HG03457 (cell line): ENCODE results near the gene TENT5C.
A peak's percentile ranks its signal among the peaks of the same experiment; 100 is the strongest.

Experiments
- ATAC-seq: cut with Tn5 transposase; IDR thresholded peaks from one replicate; pipeline ENCODE4 v1.9.1; 2021; ENCODE audit warnings: moderate number of reproducible peaks; ENCODE audit not compliant: unreplicated experiment

Gene TENT5C

GRCh38 chr1:117590273-117590925 lies 15.4 kb upstream of the TENT5C start:
- no peak for ATAC-seq

GRCh38 chr1:117591252-117591651 lies 14.6 kb upstream of the TENT5C start:
- ATAC-seq = no peak

GRCh38 chr1:117592155-117592554 lies 13.7 kb upstream of the TENT5C start:
- ATAC-seq = no peak

GRCh38 chr1:117594261-117594990 lies 11.4 kb upstream of the TENT5C start:
- ATAC-seq = no peak

- ATAC-seq = no peak
Measured at GRCh38 chr1:117596023-117596720, 9.7 kb upstream of the TENT5C start.

- ATAC-seq = no peak
Measured at GRCh38 chr1:117598489-117598888, 7.4 kb upstream of the TENT5C start.

GRCh38 chr1:117599286-117600221 lies 6.3 kb upstream of the TENT5C start:
- no peak for ATAC-seq

- no peak for ATAC-seq
Measured at GRCh38 chr1:117600325-117600943, 5.4 kb upstream of the TENT5C start.

- ATAC-seq = no peak
Measured at GRCh38 chr1:117600966-117601365, 4.9 kb upstream of the TENT5C start.

GRCh38 chr1:117602862-117603261 lies 3.0 kb upstream of the TENT5C start:
- ATAC-seq = no peak

- ATAC-seq = peak; percentile 15
Measured at GRCh38 chr1:117605164-117605773, 579 bp upstream of the TENT5C start.

- ATAC-seq = no peak
Measured at GRCh38 chr1:117606649-117607430, 992 bp downstream of the TENT5C start.

GRCh38 chr1:117607471-117607870 lies 1.6 kb downstream of the TENT5C start:
- ATAC-seq = no peak

GRCh38 chr1:117608115-117608615 lies 2.3 kb downstream of the TENT5C start:
- ATAC-seq = no peak

GRCh38 chr1:117608758-117609157 lies 2.9 kb downstream of the TENT5C start:
- no peak for ATAC-seq

GRCh38 chr1:117609471-117609911 lies 3.6 kb downstream of the TENT5C start:
- no peak for ATAC-seq

- no peak for ATAC-seq
Measured at GRCh38 chr1:117610036-117610435, 4.2 kb downstream of the TENT5C start.

GRCh38 chr1:117611121-117611601 lies 5.3 kb downstream of the TENT5C start:
- no peak for ATAC-seq
